GM12891 (cell line): ENCODE data around the gene SOAT1.

Source experiments
- DNase-seq: peaks from one replicate; pipeline ENCODE4 v3.0.0; 2011; ENCODE audit warnings: low spot score; ENCODE audit not compliant: insufficient read length
- FAIRE-seq: peaks from 2 replicates; lab custom pipeline; 2011; peaks lifted over from hg19 to GRCh38; lab: Jason Lieb, UNC
- PAX5 ChIP-seq: IDR thresholded peaks from 2 replicates; pipeline ENCODE4 v1.6.1; 2011; ENCODE audit warnings: low read length, moderate library complexity, mild to moderate bottlenecking; ENCODE audit not compliant: insufficient read depth, severe bottlenecking
- POLR2A ChIP-seq: IDR thresholded peaks from 2 replicates; pipeline ENCODE4 v1.6.1; 2011; ENCODE audit warnings: low read depth, low read length, control low read depth
- POLR2AphosphoS5 ChIP-seq: IDR thresholded peaks from 2 replicates; pipeline ENCODE4 v1.6.1; 2011; ENCODE audit warnings: low read depth, low read length, control low read depth
- POU2F2 ChIP-seq: IDR thresholded peaks from 2 replicates; pipeline ENCODE4 v1.6.1; 2011; ENCODE audit warnings: low read depth, mild to moderate bottlenecking, control low read depth, low read length, moderate library complexity
- SPI1 ChIP-seq: IDR thresholded peaks from 2 replicates; pipeline ENCODE4 v1.6.1; 2011; ENCODE audit warnings: low read depth, low read length, control low read depth
- TAF1 ChIP-seq: IDR thresholded peaks from 2 replicates; pipeline ENCODE4 v1.6.1; 2011; ENCODE audit warnings: low read depth, low read length, control low read depth

The SOAT1 gene

DNA sequence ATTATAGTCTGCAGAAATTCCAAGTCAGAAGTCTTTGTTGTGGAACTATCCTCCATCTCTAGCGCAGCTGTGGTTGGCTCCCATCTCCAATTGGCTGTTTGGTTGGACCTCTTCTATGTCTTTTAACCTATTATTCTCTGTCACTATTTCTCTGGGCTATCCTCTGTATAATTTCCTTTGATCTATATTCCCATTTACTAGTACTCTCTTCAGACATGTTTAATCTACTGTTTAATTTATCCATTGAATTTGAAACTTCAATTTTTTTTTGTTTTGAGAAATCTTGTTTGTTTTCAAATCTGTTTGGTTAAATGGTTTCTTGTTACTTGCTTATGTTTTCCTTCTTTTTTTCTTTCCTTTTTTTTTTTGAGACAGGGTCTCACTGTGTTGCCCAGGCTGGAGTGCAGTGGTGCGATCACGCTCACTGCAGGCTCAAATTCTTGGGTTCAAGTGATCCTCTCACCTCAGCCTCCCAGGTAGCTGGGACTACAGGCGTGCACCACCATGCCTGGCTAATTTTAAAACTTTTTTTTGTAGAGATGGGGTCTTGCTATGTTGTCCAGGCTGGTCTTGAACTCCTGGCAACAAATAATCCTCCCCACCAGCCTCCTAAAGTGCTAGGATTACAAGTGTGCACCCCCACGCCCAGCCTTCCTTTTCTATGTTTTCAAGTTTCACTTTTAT lies 28.1 kb downstream of the SOAT1 start:
- TF ChIP-seq POLR2A (no peak), POLR2AphosphoS5 (no peak), PAX5 (no peak), POU2F2 (no peak), TAF1 (no peak), SPI1 (no peak)
- DNase-seq (no peak), FAIRE-seq (no peak)

DNA sequence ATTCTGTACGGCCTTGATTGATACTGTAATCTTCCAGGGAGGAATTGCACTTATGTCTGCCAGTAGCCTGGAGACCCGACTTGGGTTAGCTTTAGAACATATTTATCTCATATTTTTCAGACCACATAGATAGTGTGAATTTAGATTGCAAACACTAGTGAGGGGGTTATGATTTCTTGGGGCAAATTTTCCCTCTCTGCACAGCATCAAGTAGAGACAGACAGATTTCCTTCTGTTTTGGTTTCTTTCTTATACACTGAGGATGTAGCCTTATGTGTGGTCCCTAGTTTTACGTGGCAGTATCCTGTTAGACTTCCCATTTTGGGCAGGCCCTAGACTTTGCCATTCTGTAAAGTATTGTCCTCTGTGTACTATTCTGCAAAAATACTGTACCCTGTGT lies 29.0 kb downstream of the SOAT1 start:
- no peak for FAIRE-seq
- DNase-seq = no peak
- TF ChIP-seq SPI1 (no peak), PAX5 (no peak), POLR2AphosphoS5 (no peak), TAF1 (no peak), POU2F2 (no peak), POLR2A (no peak)

DNA sequence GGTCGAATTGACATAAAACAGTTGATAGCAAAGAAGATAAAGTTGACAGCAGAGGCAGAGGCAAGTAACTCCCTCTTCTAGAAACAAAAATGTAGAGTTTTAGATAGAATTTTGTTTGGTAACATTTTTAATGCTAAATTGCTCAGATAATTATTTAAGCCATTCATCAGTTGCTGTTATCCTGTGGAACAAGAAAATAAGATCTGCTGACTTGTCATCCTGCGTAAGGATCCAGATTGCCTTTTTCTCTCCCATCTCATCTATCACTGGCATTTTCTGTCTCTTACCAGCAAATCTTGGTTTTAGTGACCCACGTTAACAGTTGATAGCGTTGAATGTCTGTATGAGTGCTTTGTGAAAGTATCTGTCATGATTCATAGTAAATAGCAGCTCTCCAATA lies 29.8 kb downstream of the SOAT1 start:
- TF ChIP-seq SPI1 (no peak), TAF1 (no peak), POLR2AphosphoS5 (no peak), POU2F2 (no peak), POLR2A (no peak), PAX5 (no peak)
- FAIRE-seq (no peak), DNase-seq (no peak)

DNA sequence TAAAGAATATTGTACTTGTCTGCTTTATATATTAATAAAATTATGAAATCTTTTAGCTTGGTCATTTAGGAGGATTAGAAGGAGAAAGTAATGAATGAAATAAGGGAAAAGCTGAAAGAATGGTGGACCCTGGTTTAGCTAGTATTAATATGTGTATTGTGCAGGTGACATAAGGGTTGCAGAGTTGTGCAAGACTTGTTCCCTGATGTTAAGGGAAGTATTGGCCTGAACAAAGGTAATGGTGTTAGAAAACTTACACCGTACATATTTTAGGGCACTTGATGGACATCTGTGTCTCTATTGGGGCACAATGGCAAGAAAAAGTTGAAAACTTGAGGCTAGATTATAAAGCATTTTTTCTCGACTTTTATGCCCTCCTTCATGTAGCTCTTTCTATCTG lies 32.2 kb downstream of the SOAT1 start:
- DNase-seq (no peak), FAIRE-seq (no peak)
- no peak for TF ChIP-seq POLR2A
- TF ChIP-seq POU2F2 = no peak
- no peak for TF ChIP-seq PAX5
- TF ChIP-seq TAF1 = no peak
- no peak for TF ChIP-seq POLR2AphosphoS5
- TF ChIP-seq SPI1 = no peak

DNA sequence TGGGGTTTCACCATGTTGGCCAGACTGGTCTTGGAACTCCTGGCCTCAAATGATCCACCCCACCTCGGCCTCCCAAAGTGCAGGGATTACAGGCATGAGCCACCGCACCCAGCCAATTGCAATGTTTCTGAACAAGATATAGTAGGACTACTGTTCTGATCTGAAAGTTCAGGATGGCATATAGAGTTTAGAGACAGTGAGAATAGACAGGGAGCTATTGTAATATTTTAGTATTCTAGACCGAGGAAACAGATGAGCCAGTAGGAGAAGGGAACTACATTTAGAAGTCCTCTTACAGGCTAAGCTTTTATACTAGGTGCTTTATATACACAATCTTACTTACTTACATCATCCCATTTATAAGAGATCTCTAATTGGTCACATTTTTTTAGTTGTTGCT lies 33.1 kb downstream of the SOAT1 start:
- DNase-seq = no peak
- TF ChIP-seq TAF1 (no peak), POLR2A (no peak), POU2F2 (no peak), PAX5 (no peak), POLR2AphosphoS5 (no peak), SPI1 (no peak)
- FAIRE-seq = no peak

DNA sequence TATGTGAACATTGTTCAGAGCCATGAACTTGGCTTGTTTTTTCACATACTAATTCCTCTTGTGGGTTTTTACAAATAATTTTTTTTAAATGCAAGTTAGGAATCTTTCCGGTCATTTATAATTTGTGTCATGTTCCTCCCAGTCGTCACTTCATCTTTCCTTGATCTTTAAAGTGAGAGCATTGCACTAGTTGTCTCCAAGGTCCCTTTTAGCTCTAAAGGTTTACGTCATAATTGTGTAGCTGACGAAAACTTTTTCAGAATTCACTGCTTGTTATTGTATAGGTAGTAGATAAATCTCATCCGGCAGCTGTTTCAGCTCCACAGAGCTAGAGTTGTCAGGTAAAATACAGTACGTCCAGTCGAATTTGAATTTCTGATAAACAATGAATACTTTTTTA lies 33.6 kb downstream of the SOAT1 start:
- TF ChIP-seq POLR2A (no peak), SPI1 (no peak), TAF1 (no peak), PAX5 (no peak), POLR2AphosphoS5 (no peak), POU2F2 (no peak)
- DNase-seq (no peak), FAIRE-seq (no peak)

DNA sequence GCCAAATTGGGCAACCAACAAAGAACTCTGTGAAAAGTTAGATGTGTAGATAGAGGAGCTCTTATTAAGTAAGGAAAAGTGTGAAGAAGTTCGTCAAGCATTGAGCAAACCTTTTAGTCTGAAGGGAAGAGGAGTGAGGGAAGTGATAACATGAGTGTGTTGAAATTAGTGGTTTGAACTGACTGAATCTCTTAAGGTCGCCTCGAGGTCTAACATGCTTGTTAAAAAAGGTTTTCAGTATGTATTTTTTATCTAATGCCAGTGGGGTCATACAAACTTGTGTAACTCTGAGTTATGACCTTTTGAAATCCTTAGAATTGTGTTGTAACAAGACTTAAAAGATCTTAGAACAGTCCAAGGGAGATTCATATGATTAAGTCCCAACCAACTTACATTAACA lies 34.1 kb downstream of the SOAT1 start:
- DNase-seq = no peak
- TF ChIP-seq POLR2AphosphoS5 (no peak), PAX5 (no peak), SPI1 (no peak), POLR2A (no peak)
- FAIRE-seq = no peak

DNA sequence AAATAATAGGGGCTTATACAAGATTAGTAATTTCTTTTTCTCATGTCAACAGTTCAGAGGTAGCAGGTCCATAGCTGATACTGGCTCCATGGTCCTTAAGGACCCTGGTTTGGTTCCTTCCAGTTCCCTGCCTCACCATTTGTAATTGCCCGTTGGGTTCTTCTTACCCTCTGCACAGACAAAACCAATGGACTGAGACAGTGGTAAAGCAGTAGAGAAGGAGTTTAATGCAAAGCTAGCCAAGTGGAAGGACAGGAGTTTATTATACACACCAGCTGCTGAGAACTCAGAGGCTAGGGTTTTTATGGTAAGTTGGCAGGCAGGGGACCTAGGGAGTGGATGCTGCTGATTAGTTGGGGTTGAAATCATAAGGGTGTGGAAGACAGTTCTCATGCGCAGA lies 36.3 kb downstream of the SOAT1 start:
- peak; percentile 40 for FAIRE-seq
- DNase-seq = no peak
- TF ChIP-seq PAX5 (no peak), POLR2A (no peak), SPI1 (no peak), POU2F2 (no peak), POLR2AphosphoS5 (no peak), TAF1 (no peak)

DNA sequence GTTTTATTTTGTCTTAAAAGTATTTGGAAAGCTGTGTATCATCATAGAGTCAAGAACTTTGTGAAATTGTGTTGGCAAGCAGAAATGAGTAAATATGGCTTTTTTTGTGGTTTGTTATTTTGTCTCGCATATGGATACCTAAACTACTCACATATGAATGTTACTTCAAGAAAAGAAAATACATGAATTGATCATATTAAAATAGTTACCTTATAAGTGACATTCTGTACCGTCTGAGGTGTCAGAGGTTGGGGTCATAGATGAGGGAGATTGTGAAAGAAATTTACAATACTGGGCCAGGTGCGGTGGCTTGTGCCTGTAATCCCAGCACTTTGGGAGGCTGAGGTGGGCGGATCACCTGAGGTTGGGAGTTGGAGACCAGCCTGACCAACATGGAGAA lies 40.8 kb downstream of the SOAT1 start:
- TF ChIP-seq POLR2AphosphoS5 (no peak), TAF1 (no peak), POU2F2 (no peak), POLR2A (no peak), SPI1 (no peak), PAX5 (no peak)
- no peak for FAIRE-seq
- no peak for DNase-seq
